HG02610 (cell line): ENCODE measurements around the gene KLHL29.

ENCODE experiments used
- ATAC-seq: cut with Tn5 transposase; IDR thresholded peaks from one replicate; pipeline ENCODE4 v1.9.1; 2021; ENCODE audit warnings: mild to moderate bottlenecking, moderate library complexity; ENCODE audit not compliant: unreplicated experiment

The KLHL29 gene

GRCh38 chr2:23640711-23641110 is 255.7 kb downstream of the KLHL29 start:
- no peak for ATAC-seq

GRCh38 chr2:23642516-23642915 is 257.5 kb downstream of the KLHL29 start:
- no peak for ATAC-seq

- no peak for ATAC-seq
Measured at GRCh38 chr2:23645230-23645808, 260.3 kb downstream of the KLHL29 start.

- no peak for ATAC-seq
Measured at GRCh38 chr2:23647563-23647962, 262.6 kb downstream of the KLHL29 start.

- ATAC-seq, result no peak
Measured at GRCh38 chr2:23649303-23649702, 264.3 kb downstream of the KLHL29 start.

- no peak for ATAC-seq
Measured at GRCh38 chr2:23649819-23650218, 264.8 kb downstream of the KLHL29 start.

GRCh38 chr2:23651187-23652080 is 266.5 kb downstream of the KLHL29 start:
- ATAC-seq, result no peak

- no peak for ATAC-seq
Measured at GRCh38 chr2:23653326-23653725, 268.3 kb downstream of the KLHL29 start.

GRCh38 chr2:23654756-23655155 is 269.8 kb downstream of the KLHL29 start:
- ATAC-seq, result no peak

GRCh38 chr2:23655934-23656596 is 271.1 kb downstream of the KLHL29 start:
- ATAC-seq, result no peak

- ATAC-seq, result no peak
Measured at GRCh38 chr2:23656597-23656973, 271.6 kb downstream of the KLHL29 start.

GRCh38 chr2:23657371-23657770 is 272.4 kb downstream of the KLHL29 start:
- ATAC-seq, result no peak

- no peak for ATAC-seq
Measured at GRCh38 chr2:23657934-23658333, 273.0 kb downstream of the KLHL29 start.

GRCh38 chr2:23658466-23658942 is 273.5 kb downstream of the KLHL29 start:
- peak; percentile 81 for ATAC-seq

- no peak for ATAC-seq
Measured at GRCh38 chr2:23659328-23659727, 274.3 kb downstream of the KLHL29 start.

- ATAC-seq, result no peak
Measured at GRCh38 chr2:23659773-23660172, 274.8 kb downstream of the KLHL29 start.

GRCh38 chr2:23660237-23660636 is 275.3 kb downstream of the KLHL29 start:
- ATAC-seq, result no peak

- ATAC-seq, result no peak
Measured at GRCh38 chr2:23661276-23662050, 276.5 kb downstream of the KLHL29 start.

- ATAC-seq, result no peak
Measured at GRCh38 chr2:23662466-23662865, 277.5 kb downstream of the KLHL29 start.

- no peak for ATAC-seq
Measured at GRCh38 chr2:23662941-23663920, 278.3 kb downstream of the KLHL29 start.
